Measurements from ENCODE around the gene NTM. TPM values are rescaled to one million over a fixed set of nuclear protein-coding genes. Genes with fewer than 3 reads are reported as not detected.

The NTM gene
- total and polyA plus RNA-seq, 2 of the 8 experiments (the other 6 are each of a cell fraction or from before 2014, with no cell fraction given): 13.4 to 20.0 TPM

- FAIRE-seq: no peak
- TF ChIP-seq YY1 (IDR thresholded peaks at IDR 0.05; ENCODE audit: low read depth, low read length) (no peak), NRF1 (IDR thresholded peaks at IDR 0.05; ENCODE audit: low read depth, low read length) (no peak), E2F6 (IDR thresholded peaks at IDR 0.05) (no peak), HDAC6 (IDR thresholded peaks at IDR 0.05; ENCODE audit: low read depth, low read length) (no peak), SUZ12 (IDR thresholded peaks at IDR 0.05; ENCODE audit: low read length) (no peak), CBX5 (IDR thresholded peaks at IDR 0.05; ENCODE audit: low read depth, low read length) (no peak), TBP (IDR thresholded peaks at IDR 0.05; ENCODE audit: low read depth, low read length) (no peak), SIRT6 (IDR thresholded peaks at IDR 0.05; ENCODE audit: low read length) (no peak), KDM5A (IDR thresholded peaks at IDR 0.05; ENCODE audit: low read length) (no peak), GTF2F1 (IDR thresholded peaks at IDR 0.05; ENCODE audit: borderline replicate concordance, low read depth, low read length) (no peak), CHD2 (IDR thresholded peaks at IDR 0.05; ENCODE audit: low read length) (no peak)
These were observed 104.5 kb downstream of the NTM start for GRCh38 chr11:131474947-131475346.

More at GRCh38 chr11:131474947-131475346, 104.5 kb downstream of the NTM start:
- POLR2A ChIA-PET (ENCODE audit: partially characterized antibody): no interaction called here
- Histone ChIP-seq H3K79me2 (ENCODE audit: control insufficient read depth in 1 of 2, insufficient read depth in 2 of 2, low read length in 2 of 2) (no peaks in the 10 kb centered on the region), H3K4me1 (replicated peaks in 1 of 4; ENCODE audit: control insufficient read depth in 3 of 4, insufficient read depth in 4 of 4, low read length in 3 of 4) (peaks cover 3 to 12% (median 6%) of the 10 kb centered on the region in 4 experiments; a peak in 5 of 7 replicates), H3K56ac (replicated peaks; ENCODE audit: insufficient read length, low read depth, low read length) (no peak overlapping the region), H3K18ac (ENCODE audit: extremely low read depth, low read length) (no peak overlapping the region), H3K4me2 (ENCODE audit: insufficient read depth in 1 of 2, low read depth in 2 of 2, low read length in 2 of 2) (no peak overlapping the region), H2BK120ac (replicated peaks; ENCODE audit: low read depth, low read length) (no peak overlapping the region), H4K20me1 (replicated peaks in 1 of 2; ENCODE audit: control insufficient read depth in 1 of 2, insufficient read depth in 2 of 2, low read length in 2 of 2) (no peaks in the 10 kb centered on the region), H3K79me1 (ENCODE audit: low read depth, low read length) (no peaks in the 10 kb centered on the region), H2BK20ac (ENCODE audit: low read length) (no peak overlapping the region), H4K91ac (replicated peaks; ENCODE audit: insufficient read length, low read length) (no peak overlapping the region), H2BK15ac (ENCODE audit: low read length) (no peak overlapping the region), H2BK12ac (ENCODE audit: low read depth, low read length) (no peak overlapping the region), H3K9ac (replicated peaks in 1 of 4; ENCODE audit: extremely low read depth in 1 of 4, low read depth in 3 of 4, low read length in 3 of 4) (no peak overlapping the region), H4K5ac (ENCODE audit: insufficient read length, low read depth, low read length) (no peak overlapping the region), H3K14ac (ENCODE audit: insufficient read length) (no peak overlapping the region), H2AFZ (ENCODE audit: low read length) (no peak overlapping the region), H3K9me3 (ENCODE audit: insufficient read depth in 2 of 2, low read depth in 1 of 2, low read length in 1 of 2) (no peaks in the 10 kb centered on the region), H3K27ac (ENCODE audit: low read depth, low read length) (no peak overlapping the region), H3K23ac (ENCODE audit: insufficient read length) (no peak overlapping the region), H3K23me2 (ENCODE audit: low read depth, low read length) (no peaks in the 10 kb centered on the region; the same call in 1 of the 2 replicates), H2BK5ac (ENCODE audit: low read depth, low read length) (no peak overlapping the region), H3K36me3 (ENCODE audit: control insufficient read depth in 2 of 4, insufficient read depth in 4 of 4, low read length in 3 of 4) (no peaks in the 10 kb centered on the region), H3K4me3 (ENCODE audit: extremely low read depth in 1 of 4, insufficient read depth in 2 of 4, low read depth in 3 of 4, low read length in 4 of 4) (no peak overlapping the region), H3K4ac (replicated peaks; ENCODE audit: insufficient read length, low read depth, low read length) (no peak overlapping the region), H2AK5ac (ENCODE audit: low read depth, low read length) (no peak overlapping the region), H4K8ac (ENCODE audit: extremely low read depth, insufficient read depth, low read length) (no peak overlapping the region), H3K27me3 (replicated peaks in 1 of 4; ENCODE audit: control insufficient read depth in 3 of 4, extremely low read depth in 1 of 4, insufficient read depth in 3 of 4, low read length in 3 of 4) (no peaks in the 10 kb centered on the region; a peak in 1 of 7 replicates)
- 85% methylated on average over 1 of the region's 1 CpG; no CpG with 5 or more reads in 1 of the 2 experiments for WGBS, 2 experiments (ENCODE audit: extremely low coverage in 1 of 2, insufficient coverage in 1 of 2, insufficient read length in 1 of 2, insufficient replicate concordance in 2 of 2, low coverage in 1 of 2, low lambda C conversion rate in 2 of 2, missing lambda C conversion rate in 1 of 2)
- DNase-seq (ENCODE audit: low read depth in 1 of 2, low spot score in 2 of 2): no peak
- CTCF ChIA-PET (ENCODE audit: partially characterized antibody): interaction anchor here (0.8 to 4.5 kb wide), 3 partner anchors 8 to 29 kb away, joined by 3 to 24 read pairs (median 3); no protein-coding TSS in a partner anchor
